ENCODE results near the gene DARS2. TPM values are rescaled to one million over a fixed set of nuclear protein-coding genes. Genes with fewer than 3 reads are reported as not detected.
"Not testable (repeated sequence)": the region's sequence is repeated elsewhere in the genome, so short reads cannot be mapped to it uniquely, and the experiment has no call there.

DARS2 gene
- total and polyA plus RNA-seq, 4 donors: 2.0 to 10.0 (median 6.1) TPM

DNA sequence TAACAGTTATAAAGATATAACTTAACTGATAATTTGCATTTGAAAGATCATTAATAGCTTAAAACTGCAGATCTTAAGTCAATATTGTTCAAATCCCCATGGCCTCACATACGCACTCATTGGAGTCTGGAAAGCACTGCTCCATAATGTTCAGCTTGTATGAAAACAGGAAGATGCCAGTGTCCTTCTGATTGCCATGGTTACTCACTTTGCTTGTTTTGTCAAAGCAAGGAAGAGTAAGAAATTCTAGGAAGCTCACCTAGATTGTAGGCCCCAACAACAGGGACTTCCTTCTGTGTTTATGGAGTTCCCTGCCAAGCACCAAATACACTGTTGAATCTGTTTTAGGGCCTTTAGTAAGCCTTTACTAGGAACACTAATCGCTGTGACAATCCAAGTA lies 32.4 kb downstream of the DARS2 start:
- Histone ChIP-seq H3K27me3 (ENCODE audit: control insufficient read depth in 1 of 2, insufficient read depth in 2 of 2, low read length in 1 of 2) (no peaks in the 10 kb centered on the region), H3K4me3 (ENCODE audit: low read length in 2 of 2) (no peak overlapping the region), H3K9me3 (ENCODE audit: control insufficient read depth, low read length) (no peaks in the 10 kb centered on the region), H3K27ac (ENCODE audit: low read depth in 1 of 2, low read length in 2 of 2) (no peak overlapping the region), H3K4me1 (ENCODE audit: control insufficient read depth in 1 of 2, insufficient read depth in 2 of 2, low read length in 2 of 2) (no peaks in the 10 kb centered on the region), H3K36me3 (ENCODE audit: control insufficient read depth in 1 of 2, insufficient read depth in 2 of 2, low read length in 1 of 2) (peaks cover 4 to 7% of the 10 kb centered on the region in 2 donors)
- ATAC-seq (ENCODE audit: low FRiP score): no peak
- DNase-seq: no peak
- 89 to 90% methylated on average over 2 of the region's 2 CpGs for WGBS, 2 donors
- intact Hi-C loops (cut with DNase I): no loop called here

DNA sequence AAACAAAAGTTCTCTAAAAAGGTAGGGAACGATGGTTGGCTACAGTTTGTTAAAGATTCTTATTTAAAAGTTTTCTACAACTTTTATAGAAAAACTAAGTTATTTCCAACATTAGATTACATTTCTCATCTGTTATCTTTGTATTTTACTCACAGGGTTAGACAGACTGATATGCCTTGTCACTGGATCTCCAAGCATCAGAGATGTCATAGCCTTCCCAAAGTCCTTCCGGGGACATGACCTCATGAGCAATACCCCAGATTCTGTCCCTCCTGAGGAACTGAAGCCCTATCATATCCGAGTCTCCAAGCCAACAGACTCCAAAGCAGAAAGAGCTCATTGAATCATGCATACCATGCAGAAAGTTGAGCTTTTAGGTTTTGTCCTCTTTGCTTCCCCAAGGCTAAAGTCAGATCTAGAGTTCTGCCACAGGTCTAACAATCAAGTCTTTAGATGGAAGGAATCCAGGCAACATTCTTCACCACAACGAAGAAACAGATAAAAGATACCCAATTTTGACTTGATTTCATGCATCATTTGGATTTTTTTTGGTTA lies 33.0 kb downstream of the DARS2 start:
- intact Hi-C loops (cut with DNase I): no loop called here
- WGBS, 2 donors: 69 to 76% methylated on average over 4 of the region's 4 CpGs
- H3K4me1 ChIP-seq (ENCODE audit: control insufficient read depth in 1 of 2, insufficient read depth in 2 of 2, low read length in 2 of 2): no peaks in the 10 kb centered on the region

DNA sequence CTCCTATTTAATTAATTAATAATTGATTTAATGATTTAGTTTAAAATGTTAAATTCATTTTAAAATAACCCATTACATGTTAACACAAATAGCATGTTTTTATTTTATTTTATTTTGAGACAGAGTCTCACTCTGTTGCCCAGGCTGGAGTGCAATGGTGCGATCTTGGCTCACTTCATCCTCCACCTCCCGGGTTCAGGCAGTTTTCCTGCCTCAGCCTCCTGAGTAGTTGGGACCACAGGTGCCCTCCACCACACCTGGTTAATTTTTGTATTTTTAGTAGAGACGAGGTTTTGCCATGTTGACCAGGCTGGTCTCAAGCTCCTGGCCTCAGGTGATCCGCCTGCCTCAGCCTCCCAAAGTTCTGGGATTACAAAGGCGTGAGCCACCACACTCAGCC lies 35.1 kb downstream of the DARS2 start:
- H3K4me1 ChIP-seq (ENCODE audit: control insufficient read depth in 1 of 2, insufficient read depth in 2 of 2, low read length in 2 of 2); intact Hi-C loops (cut with DNase I); H3K4me3 ChIP-seq (ENCODE audit: low read length in 2 of 2); DNase-seq; H3K9me3 ChIP-seq (ENCODE audit: control insufficient read depth, low read length); ATAC-seq (ENCODE audit: low FRiP score); H3K36me3 ChIP-seq (ENCODE audit: control insufficient read depth in 1 of 2, insufficient read depth in 2 of 2, low read length in 1 of 2); H3K27ac ChIP-seq (ENCODE audit: low read depth in 1 of 2, low read length in 2 of 2); H3K27me3 ChIP-seq (ENCODE audit: control insufficient read depth in 1 of 2, insufficient read depth in 2 of 2, low read length in 1 of 2): not testable (repeated sequence)
- WGBS, 2 donors: 97% methylated on average over 5 of the region's 5 CpGs

More for the DNA sequence above, 33.0 kb downstream of the DARS2 start:
- ATAC-seq (ENCODE audit: low FRiP score) (no peak), DNase-seq (no peak)
- no peaks in the 10 kb centered on the region for H3K9me3 ChIP-seq (ENCODE audit: control insufficient read depth, low read length)
- no peaks in the 10 kb centered on the region for H3K27me3 ChIP-seq (ENCODE audit: control insufficient read depth in 1 of 2, insufficient read depth in 2 of 2, low read length in 1 of 2)
- H3K36me3 ChIP-seq (ENCODE audit: control insufficient read depth in 1 of 2, insufficient read depth in 2 of 2, low read length in 1 of 2): peaks cover 4 to 7% of the 10 kb centered on the region in 2 donors
- no peak overlapping the region for H3K27ac ChIP-seq (ENCODE audit: low read depth in 1 of 2, low read length in 2 of 2)
- H3K4me3 ChIP-seq (ENCODE audit: low read length in 2 of 2): no peak overlapping the region

DNA sequence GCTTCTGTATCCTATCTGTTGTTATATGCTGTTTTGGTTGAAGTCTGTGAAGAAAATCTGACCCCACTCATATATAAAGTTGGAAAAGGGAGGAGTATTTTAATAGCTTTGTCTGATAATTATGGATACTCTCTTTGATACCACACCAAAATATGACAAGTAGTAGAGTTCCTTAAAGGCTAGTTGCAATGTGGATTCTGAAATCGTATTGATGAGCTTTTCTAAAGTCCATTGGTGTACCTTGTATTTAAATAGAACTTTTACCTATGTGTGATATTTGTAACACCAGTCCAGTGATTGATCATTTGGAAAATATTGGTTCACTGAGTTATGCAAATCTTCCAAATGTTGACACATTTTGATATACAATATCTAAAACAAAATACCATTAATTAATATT lies 35.6 kb downstream of the DARS2 start:
- intact Hi-C loops (cut with DNase I): loop anchor here in 1 of 2 donors (10.0 kb wide), 1 partner anchor 145 kb away; the partner anchor contains the start of gene KLHL20
- no peaks in the 10 kb centered on the region for H3K27me3 ChIP-seq (ENCODE audit: control insufficient read depth in 1 of 2, insufficient read depth in 2 of 2, low read length in 1 of 2)
- no peak for DNase-seq
- H3K4me3 ChIP-seq (ENCODE audit: low read length in 2 of 2): no peak overlapping the region
- WGBS, 2 donors: 84 to 89% methylated on average over 1 of the region's 1 CpG
- peaks cover 6 to 10% of the 10 kb centered on the region in 2 donors for H3K36me3 ChIP-seq (ENCODE audit: control insufficient read depth in 1 of 2, insufficient read depth in 2 of 2, low read length in 1 of 2)
- ATAC-seq (ENCODE audit: low FRiP score): no peak
- no peak overlapping the region for H3K27ac ChIP-seq (ENCODE audit: low read depth in 1 of 2, low read length in 2 of 2)
- H3K4me1 ChIP-seq (ENCODE audit: control insufficient read depth in 1 of 2, insufficient read depth in 2 of 2, low read length in 2 of 2): no peaks in the 10 kb centered on the region
- H3K9me3 ChIP-seq (ENCODE audit: control insufficient read depth, low read length): no peaks in the 10 kb centered on the region

DNA sequence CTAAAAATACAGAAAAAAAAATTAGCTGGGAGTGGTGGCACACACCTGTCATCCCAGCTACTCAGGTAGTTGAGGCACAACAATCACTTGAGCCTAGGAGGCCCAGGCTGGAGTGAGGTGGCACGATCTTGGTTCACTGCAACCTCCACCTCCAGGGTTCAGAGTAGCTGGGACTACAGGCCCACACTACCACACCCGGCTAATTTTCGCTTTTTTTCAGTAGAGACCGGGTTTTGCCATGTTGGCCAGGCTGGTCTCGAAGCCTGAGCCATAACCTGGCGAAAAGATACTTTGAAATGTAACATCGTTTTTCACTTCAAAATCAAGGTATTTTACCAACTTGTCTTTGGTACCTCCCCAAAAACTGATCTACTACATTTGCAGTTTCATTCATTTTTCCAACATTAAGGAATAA lies 37.3 kb downstream of the DARS2 start:
- H3K36me3 ChIP-seq (ENCODE audit: control insufficient read depth in 1 of 2, insufficient read depth in 2 of 2, low read length in 1 of 2): peaks cover 3 to 10% of the 10 kb centered on the region in 2 donors

DNA sequence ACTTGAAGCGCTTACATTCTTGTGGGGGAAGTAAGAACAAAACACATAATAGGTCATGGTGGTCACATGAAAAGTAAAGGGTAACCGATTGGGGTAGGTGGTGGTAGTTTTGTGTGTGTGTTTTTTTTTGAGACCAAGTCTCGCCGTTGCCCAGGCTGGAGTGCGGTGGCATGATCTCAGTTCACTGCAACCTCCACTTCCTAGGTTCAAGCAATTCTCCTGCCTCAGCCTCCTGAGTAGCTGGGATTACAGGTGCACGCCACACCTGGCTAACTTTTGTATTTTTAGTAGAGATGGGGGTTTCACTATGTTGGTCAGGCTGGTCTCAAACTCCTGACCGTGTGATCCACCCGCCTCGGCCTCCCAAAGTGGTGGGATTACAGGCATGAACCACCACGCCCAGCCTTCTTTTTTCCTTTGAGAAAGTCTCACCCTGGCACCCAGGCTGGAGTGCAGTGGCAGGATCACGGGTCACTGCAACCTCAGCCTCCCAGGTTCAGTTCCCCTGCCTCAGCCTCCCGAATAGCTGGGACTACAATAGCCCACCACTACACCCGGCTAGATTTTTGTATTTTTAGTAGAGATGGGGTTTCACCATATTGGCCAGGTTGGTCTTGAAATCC lies 37.8 kb downstream of the DARS2 start:
- H3K4me1 ChIP-seq (ENCODE audit: control insufficient read depth in 1 of 2, insufficient read depth in 2 of 2, low read length in 2 of 2); H3K4me3 ChIP-seq (ENCODE audit: low read length in 2 of 2); H3K27ac ChIP-seq (ENCODE audit: low read depth in 1 of 2, low read length in 2 of 2); H3K27me3 ChIP-seq (ENCODE audit: control insufficient read depth in 1 of 2, insufficient read depth in 2 of 2, low read length in 1 of 2); DNase-seq; ATAC-seq (ENCODE audit: low FRiP score); H3K9me3 ChIP-seq (ENCODE audit: control insufficient read depth, low read length); H3K36me3 ChIP-seq (ENCODE audit: control insufficient read depth in 1 of 2, insufficient read depth in 2 of 2, low read length in 1 of 2): not testable (repeated sequence)
- intact Hi-C loops (cut with DNase I): loop anchor here in 1 of 2 donors (10.0 kb wide), 1 partner anchor 147 kb away; the partner anchor contains the start of gene KLHL20
- 84 to 86% methylated on average over 13 of the region's 13 CpGs for WGBS, 2 donors

More for the DNA sequence above, 37.3 kb downstream of the DARS2 start:
- DNase-seq: no peak
- H3K4me3 ChIP-seq (ENCODE audit: low read length in 2 of 2): no peak overlapping the region
- H3K27me3 ChIP-seq (ENCODE audit: control insufficient read depth in 1 of 2, insufficient read depth in 2 of 2, low read length in 1 of 2): no peaks in the 10 kb centered on the region
- intact Hi-C loops (cut with DNase I): loop anchor here in 1 of 2 donors (10.0 kb wide), 1 partner anchor 147 kb away; the partner anchor contains the start of gene KLHL20
- H3K9me3 ChIP-seq (ENCODE audit: control insufficient read depth, low read length): no peaks in the 10 kb centered on the region
- no peak overlapping the region for H3K27ac ChIP-seq (ENCODE audit: low read depth in 1 of 2, low read length in 2 of 2)
- ATAC-seq (ENCODE audit: low FRiP score): no peak
- 94 to 97% methylated on average over 7 of the region's 7 CpGs for WGBS, 2 donors
- peaks cover 0 to 4% of the 10 kb centered on the region in 2 donors for H3K4me1 ChIP-seq (ENCODE audit: control insufficient read depth in 1 of 2, insufficient read depth in 2 of 2, low read length in 2 of 2)

DNA sequence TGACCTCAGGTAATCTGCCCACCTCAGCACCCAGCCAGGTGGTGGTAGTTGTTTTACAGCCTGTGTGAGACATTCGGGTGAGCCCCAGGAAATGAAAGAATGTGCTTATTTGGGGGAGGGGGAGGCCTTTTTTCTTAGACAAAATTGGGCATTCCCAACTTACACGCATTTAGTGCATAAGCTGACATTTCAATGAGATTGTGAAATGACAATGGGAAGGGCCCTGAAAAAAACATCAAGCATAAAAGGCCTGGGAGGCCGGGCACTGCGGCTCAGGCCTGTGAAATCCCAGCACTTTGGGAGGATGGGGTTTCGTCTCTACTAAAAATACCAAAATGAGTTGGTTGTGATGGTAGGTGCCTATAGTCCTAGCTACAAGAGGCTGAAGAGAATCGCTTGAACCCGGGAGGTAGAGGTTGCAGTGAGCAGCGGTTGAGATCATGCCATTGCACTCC lies 38.3 kb downstream of the DARS2 start:
- Histone ChIP-seq H3K9me3 (ENCODE audit: control insufficient read depth, low read length) (no peaks in the 10 kb centered on the region), H3K27me3 (ENCODE audit: control insufficient read depth in 1 of 2, insufficient read depth in 2 of 2, low read length in 1 of 2) (no peaks in the 10 kb centered on the region), H3K4me3 (ENCODE audit: low read length in 2 of 2) (no peak overlapping the region), H3K36me3 (ENCODE audit: control insufficient read depth in 1 of 2, insufficient read depth in 2 of 2, low read length in 1 of 2) (peaks cover 1 to 3% of the 10 kb centered on the region in 2 donors), H3K27ac (ENCODE audit: low read depth in 1 of 2, low read length in 2 of 2) (no peak overlapping the region), H3K4me1 (ENCODE audit: control insufficient read depth in 1 of 2, insufficient read depth in 2 of 2, low read length in 2 of 2) (peaks cover 0 to 4% of the 10 kb centered on the region in 2 donors)
- DNase-seq (no peak), ATAC-seq (ENCODE audit: low FRiP score) (no peak)
- intact Hi-C loops (cut with DNase I): loop anchor here in 1 of 2 donors (10.0 kb wide), 1 partner anchor 148 kb away; the partner anchor contains the start of gene KLHL20
- WGBS, 2 donors: 65 to 66% methylated on average over 8 of the region's 8 CpGs

DNA sequence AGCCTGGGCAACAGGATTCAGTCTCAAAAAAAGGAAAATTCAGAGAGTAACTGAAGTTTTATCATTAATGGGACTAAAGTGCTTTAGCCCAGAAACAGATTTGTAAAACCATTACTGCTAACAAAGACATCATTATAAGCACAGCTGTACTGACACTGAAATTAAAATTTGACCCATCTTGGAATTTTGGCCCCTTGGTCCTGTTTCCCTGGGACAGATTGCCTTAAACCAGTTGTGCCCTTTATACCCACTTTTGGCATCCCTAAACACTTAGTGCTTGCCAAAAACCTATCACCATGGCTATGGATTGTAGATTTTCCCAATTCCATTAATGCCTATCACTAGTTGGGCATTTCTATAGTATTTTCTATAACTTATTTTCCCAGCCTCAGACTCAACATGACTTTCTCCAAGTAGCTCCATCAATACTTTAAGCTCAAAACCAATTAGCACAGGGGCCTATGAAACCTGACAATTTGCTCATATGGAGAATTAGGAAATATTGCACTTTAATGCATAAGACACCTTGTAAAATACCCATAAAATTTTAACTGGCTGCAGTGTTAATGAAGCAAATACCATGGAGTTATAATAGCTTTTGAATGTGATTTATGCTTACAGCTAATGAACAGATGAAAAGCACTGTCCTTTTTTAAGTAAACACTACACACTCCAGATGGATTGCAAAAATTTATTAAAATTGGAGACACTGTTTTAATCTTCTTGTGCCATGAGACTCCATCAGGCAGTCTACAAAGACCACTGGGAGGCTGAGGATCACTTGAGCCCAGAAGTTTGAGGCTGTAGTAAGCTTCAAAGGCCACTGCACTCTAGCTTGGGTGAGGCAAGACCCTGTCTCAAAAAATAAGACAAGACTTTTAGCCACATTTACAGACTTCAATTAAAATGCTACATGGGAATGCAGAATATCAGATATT lies 39.0 kb downstream of the DARS2 start:
- Histone ChIP-seq H3K9me3 (ENCODE audit: control insufficient read depth, low read length) (no peaks in the 10 kb centered on the region), H3K27me3 (ENCODE audit: control insufficient read depth in 1 of 2, insufficient read depth in 2 of 2, low read length in 1 of 2) (no peaks in the 10 kb centered on the region), H3K4me3 (ENCODE audit: low read length in 2 of 2) (no peak overlapping the region), H3K36me3 (ENCODE audit: control insufficient read depth in 1 of 2, insufficient read depth in 2 of 2, low read length in 1 of 2) (peaks cover 1 to 3% of the 10 kb centered on the region in 2 donors), H3K4me1 (ENCODE audit: control insufficient read depth in 1 of 2, insufficient read depth in 2 of 2, low read length in 2 of 2) (peaks cover 0 to 4% of the 10 kb centered on the region in 2 donors), H3K27ac (ENCODE audit: low read depth in 1 of 2, low read length in 2 of 2) (no peak overlapping the region)
- ATAC-seq (ENCODE audit: low FRiP score) (no peak), DNase-seq (no peak)
- intact Hi-C loops (cut with DNase I): loop anchor here in 1 of 2 donors (10.0 kb wide), 1 partner anchor 149 kb away; the partner anchor contains the start of gene KLHL20
